ENCODE data around the gene GBF1. TPM values are rescaled to one million over a fixed set of nuclear protein-coding genes. Genes with fewer than 3 reads are reported as not detected.

Gene GBF1
- total and polyA plus RNA-seq, 2 of the 13 experiments (the other 11 are each of a cell fraction or from before 2014, with no cell fraction given), result 17.1 to 21.9 TPM

- in situ Hi-C loops (cut with HindIII; ENCODE audit: extremely low pct_ligation_motif_present, low pct_unique_long_range_greater_than_20kb) (no loop called here), intact Hi-C loops (cut with micrococcal nuclease; ENCODE audit: unreplicated experiment) (no loop called here)
- POLR2A ChIA-PET, result interaction anchor here (0.9 to 1.2 kb wide), 2 partner anchors 16 to 43 kb away, joined by 3 read pairs; no protein-coding TSS in a partner anchor
- 0 out of 2 replicates have a peak, but pooled peaks have one; percentile 45 for TF ChIP-seq CAMTA2 (CRISPR knock-in tag; IDR thresholded peaks at IDR 0.05; ENCODE audit: borderline replicate concordance)
- no peak for TF ChIP-seq MATR3 (CRISPR knock-in tag; IDR thresholded peaks at IDR 0.05)
- TF ChIP-seq, protein P1, sequence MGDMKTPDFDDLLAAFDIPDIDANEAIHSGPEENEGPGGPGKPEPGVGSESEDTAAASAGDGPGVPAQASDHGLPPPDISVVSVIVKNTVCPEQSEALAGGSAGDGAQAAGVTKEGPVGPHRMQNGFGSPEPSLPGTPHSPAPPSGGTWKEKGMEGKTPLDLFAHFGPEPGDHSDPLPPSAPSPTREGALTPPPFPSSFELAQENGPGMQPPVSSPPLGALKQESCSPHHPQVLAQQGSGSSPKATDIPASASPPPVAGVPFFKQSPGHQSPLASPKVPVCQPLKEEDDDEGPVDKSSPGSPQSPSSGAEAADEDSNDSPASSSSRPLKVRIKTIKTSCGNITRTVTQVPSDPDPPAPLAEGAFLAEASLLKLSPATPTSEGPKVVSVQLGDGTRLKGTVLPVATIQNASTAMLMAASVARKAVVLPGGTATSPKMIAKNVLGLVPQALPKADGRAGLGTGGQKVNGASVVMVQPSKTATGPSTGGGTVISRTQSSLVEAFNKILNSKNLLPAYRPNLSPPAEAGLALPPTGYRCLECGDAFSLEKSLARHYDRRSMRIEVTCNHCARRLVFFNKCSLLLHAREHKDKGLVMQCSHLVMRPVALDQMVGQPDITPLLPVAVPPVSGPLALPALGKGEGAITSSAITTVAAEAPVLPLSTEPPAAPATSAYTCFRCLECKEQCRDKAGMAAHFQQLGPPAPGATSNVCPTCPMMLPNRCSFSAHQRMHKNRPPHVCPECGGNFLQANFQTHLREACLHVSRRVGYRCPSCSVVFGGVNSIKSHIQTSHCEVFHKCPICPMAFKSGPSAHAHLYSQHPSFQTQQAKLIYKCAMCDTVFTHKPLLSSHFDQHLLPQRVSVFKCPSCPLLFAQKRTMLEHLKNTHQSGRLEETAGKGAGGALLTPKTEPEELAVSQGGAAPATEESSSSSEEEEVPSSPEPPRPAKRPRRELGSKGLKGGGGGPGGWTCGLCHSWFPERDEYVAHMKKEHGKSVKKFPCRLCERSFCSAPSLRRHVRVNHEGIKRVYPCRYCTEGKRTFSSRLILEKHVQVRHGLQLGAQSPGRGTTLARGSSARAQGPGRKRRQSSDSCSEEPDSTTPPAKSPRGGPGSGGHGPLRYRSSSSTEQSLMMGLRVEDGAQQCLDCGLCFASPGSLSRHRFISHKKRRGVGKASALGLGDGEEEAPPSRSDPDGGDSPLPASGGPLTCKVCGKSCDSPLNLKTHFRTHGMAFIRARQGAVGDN (CRISPR knock-in tag; IDR thresholded peaks at IDR 0.05), result peak; percentile 51; the same call in 1 of the 2 replicates
- TF ChIP-seq NCOA2 (CRISPR knock-in tag; IDR thresholded peaks at IDR 0.05), result no peak
- TF ChIP-seq ZNF235 (CRISPR knock-in tag; IDR thresholded peaks at IDR 0.05; ENCODE audit: borderline replicate concordance), result 0 out of 2 replicates have a peak, but pooled peaks have one; percentile 8
- peak; percentile 91 for TF ChIP-seq ZSCAN25 (CRISPR knock-in tag; IDR thresholded peaks at IDR 0.05)
- TF ChIP-seq, protein P2, sequence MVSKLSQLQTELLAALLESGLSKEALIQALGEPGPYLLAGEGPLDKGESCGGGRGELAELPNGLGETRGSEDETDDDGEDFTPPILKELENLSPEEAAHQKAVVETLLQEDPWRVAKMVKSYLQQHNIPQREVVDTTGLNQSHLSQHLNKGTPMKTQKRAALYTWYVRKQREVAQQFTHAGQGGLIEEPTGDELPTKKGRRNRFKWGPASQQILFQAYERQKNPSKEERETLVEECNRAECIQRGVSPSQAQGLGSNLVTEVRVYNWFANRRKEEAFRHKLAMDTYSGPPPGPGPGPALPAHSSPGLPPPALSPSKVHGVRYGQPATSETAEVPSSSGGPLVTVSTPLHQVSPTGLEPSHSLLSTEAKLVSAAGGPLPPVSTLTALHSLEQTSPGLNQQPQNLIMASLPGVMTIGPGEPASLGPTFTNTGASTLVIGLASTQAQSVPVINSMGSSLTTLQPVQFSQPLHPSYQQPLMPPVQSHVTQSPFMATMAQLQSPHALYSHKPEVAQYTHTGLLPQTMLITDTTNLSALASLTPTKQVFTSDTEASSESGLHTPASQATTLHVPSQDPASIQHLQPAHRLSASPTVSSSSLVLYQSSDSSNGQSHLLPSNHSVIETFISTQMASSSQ (IDR thresholded peaks at IDR 0.05; ENCODE audit: low read depth), result no peak
- TF ChIP-seq, protein P2 (CRISPR knock-in tag; IDR thresholded peaks at IDR 0.05; ENCODE audit: borderline replicate concordance), result no peak
- TF ChIP-seq ZNF784 (CRISPR knock-in tag; IDR thresholded peaks at IDR 0.05; ENCODE audit: borderline replicate concordance), result no peak
- TF ChIP-seq ZBTB3 (CRISPR knock-in tag; IDR thresholded peaks at IDR 0.05; ENCODE audit: borderline replicate concordance, low read depth), result no peak
- 0 out of 2 replicates have a peak, but pooled peaks have one; percentile 2 for TF ChIP-seq ZNF501 (CRISPR knock-in tag; IDR thresholded peaks at IDR 0.05)
- no peak for TF ChIP-seq MEIS2 (CRISPR knock-in tag; IDR thresholded peaks at IDR 0.05)
- Histone ChIP-seq H3K27me3 (ENCODE audit: control insufficient read depth in 1 of 2, insufficient read depth in 2 of 2, low read length in 2 of 2) (peaks cover 4 to 25% of the 10 kb centered on the region in 2 experiments; a peak in 3 of 5 replicates), H4K20me1 (ENCODE audit: insufficient read depth, low read length) (no peaks in the 10 kb centered on the region), H3K36me3 (replicated peaks in 1 of 2; ENCODE audit: control insufficient read depth in 1 of 2, insufficient read depth in 2 of 2, low read length in 2 of 2) (peaks cover 0 to 7% of the 10 kb centered on the region in 2 experiments; a peak in 2 of 5 replicates), H3K9ac (ENCODE audit: insufficient read depth, low read depth, low read length) (no peak within 1 kb of the TSS), H3K79me2 (ENCODE audit: insufficient read depth, low read length) (no peaks in the 10 kb centered on the region), H2AFZ (ENCODE audit: low read length) (no peak within 1 kb of the TSS), H3K4me2 (ENCODE audit: low read depth, low read length) (peak within 1 kb of the TSS; percentile 98), H3K9me3 (ENCODE audit: low read length) (no peaks in the 10 kb centered on the region), H3K4me1 (ENCODE audit: insufficient read depth, low read length) (peaks cover 36% of the 10 kb centered on the region), H3K4me3 (replicated peaks in 1 of 3; ENCODE audit: insufficient read depth in 1 of 3, low read depth in 2 of 3, low read length in 3 of 3) (peak within 1 kb of the TSS; percentile 79 to 97 (median 84)), H3K27ac (ENCODE audit: extremely low read length, insufficient read depth, low read length) (no peak within 1 kb of the TSS)
- no peak for FAIRE-seq
- no peak for ATAC-seq
- CTCF ChIA-PET (ENCODE audit: low intra/inter-chr PET ratio, low total read pairs), result no interaction called here
- no TSS peak for BruUV-seq (replicated peaks)
- DNase-seq (ENCODE audit: low spot score), result no peak
- 7% methylated on average over 16 of the region's 45 CpGs for WGBS (ENCODE audit: low lambda C conversion rate)
Measured at GRCh38 chr10:102418622-102419268, 173.4 kb downstream of the GBF1 start, which contains the start of gene PSD. TSS of gene PSD (minus strand) at chr10:102418785. CDS start at chr10:102417038, 1,747 bp downstream.
